A549 (cell line): ENCODE results near the gene ZRANB3. TPM values are rescaled to one million over a fixed set of nuclear protein-coding genes. Genes with fewer than 3 reads are reported as not detected.
A peak's percentile ranks its signal among the peaks of the same experiment; 100 is the strongest.

Source experiments
- BHLHE40 ChIP-seq: IDR thresholded peaks from 2 replicates; pipeline ENCODE4 v1.6.1; 2012; ENCODE audit warnings: low read depth, low read length, inconsistent platforms
- CBX2 ChIP-seq: fragments of 200-600 bp; sonication (generic); IDR thresholded peaks from 2 replicates; pipeline ENCODE4 v1.6.1; 2016; ENCODE audit warnings: low read depth, mild to moderate bottlenecking, borderline replicate concordance
- CBX8 ChIP-seq: fragments of 200-600 bp; sonication (generic); IDR thresholded peaks from 2 replicates; pipeline ENCODE4 v1.6.1; 2016
- CHD2 ChIP-seq: fragments of 150-350 bp; IDR thresholded peaks from 2 replicates; pipeline ENCODE4 v1.6.1; 2014; ENCODE audit warnings: low read length; ENCODE audit not compliant: partially characterized antibody
- E2F6 ChIP-seq: IDR thresholded peaks from 2 replicates; pipeline ENCODE4 v1.6.1; 2012; ENCODE audit warnings: low read depth, borderline replicate concordance
- EHF ChIP-seq: fragments of 250-450 bp; sonication (Bioruptor Pico); IDR thresholded peaks from 2 replicates; pipeline ENCODE4 v1.5.0; 2020; ENCODE audit warnings: mild to moderate bottlenecking
- EHMT2 ChIP-seq: fragments of 200-600 bp; sonication (generic); IDR thresholded peaks from 2 replicates; pipeline ENCODE4 v1.6.1; 2016; ENCODE audit warnings: antibody characterized with exemption, low read depth, mild to moderate bottlenecking, moderate library complexity
- EP300 ChIP-seq, 2 experiments: fragments of >200 bp; sonication (Bioruptor Twin); formaldehyde crosslinking; IDR thresholded peaks; 2 replicates in 1 of 2; 3 replicates in 1 of 2; pipeline ENCODE4 v1.6.1; 2016 to 2017
- ESRRA ChIP-seq: fragments of 150-350 bp; IDR thresholded peaks from 2 replicates; pipeline ENCODE4 v1.6.1; 2014; ENCODE audit warnings: mild to moderate bottlenecking, low read length, borderline replicate concordance
- GATA3 ChIP-seq: IDR thresholded peaks from 2 replicates; pipeline ENCODE4 v1.6.1; 2012; ENCODE audit warnings: borderline replicate concordance
- HES2 ChIP-seq: fragments of >200 bp; sonication (Bioruptor Twin); formaldehyde crosslinking; IDR thresholded peaks from 2 replicates; pipeline ENCODE4 v1.6.1; 2016
- HEYL ChIP-seq: fragments of 250-450 bp; sonication (Bioruptor Pico); IDR thresholded peaks from 2 replicates; pipeline ENCODE4 v1.8.0; 2021; ENCODE audit warnings: mild to moderate bottlenecking, moderate library complexity
- HOXA7 ChIP-seq: fragments of 250-450 bp; sonication (Bioruptor Pico); IDR thresholded peaks from 2 replicates; pipeline ENCODE4 v1.5.0; 2020; ENCODE audit warnings: mild to moderate bottlenecking, moderate library complexity
- KDM1A ChIP-seq: fragments of 200-600 bp; sonication (generic); IDR thresholded peaks from 2 replicates; pipeline ENCODE4 v1.6.1; 2016; ENCODE audit warnings: low read depth, mild to moderate bottlenecking
- KDM5A ChIP-seq: fragments of 200-600 bp; sonication (generic); IDR thresholded peaks from 2 replicates; pipeline ENCODE4 v1.6.1; 2016; ENCODE audit warnings: antibody characterized with exemption, mild to moderate bottlenecking
- MYC ChIP-seq: IDR thresholded peaks from 2 replicates; pipeline ENCODE4 v1.6.1; 2012; ENCODE audit warnings: mild to moderate bottlenecking, inconsistent platforms, low read length, improper control_type of control experiment, borderline replicate concordance
- NFE2L2 ChIP-seq: fragments of 150-350 bp; conservative IDR thresholded peaks from 2 replicates; pipeline ENCODE4 v1.6.1; 2014; ENCODE audit warnings: low read length
- POLR2A ChIP-seq: IDR thresholded peaks from 2 replicates; pipeline ENCODE4 v1.6.1; 2012; ENCODE audit warnings: mild to moderate bottlenecking, low read length
- RAD21 ChIP-seq, 2 experiments: fragments of >200 bp in 1 of 2; sonication (Bioruptor Twin) in 1 of 2; formaldehyde crosslinking in 1 of 2; IDR thresholded peaks in 1 of 2; conservative IDR thresholded peaks in 1 of 2; 2 replicates in 1 of 2; 3 replicates in 1 of 2; pipeline ENCODE4 v1.6.1; 2012 to 2018; ENCODE audit warnings: inconsistent platforms in 1 of 2
- RCOR1 ChIP-seq: fragments of 150-350 bp; IDR thresholded peaks from 2 replicates; pipeline ENCODE4 v1.6.1; 2014; ENCODE audit warnings: antibody characterized with exemption, low read length, low read depth
- REST ChIP-seq: fragments of 200-600 bp; sonication (generic); IDR thresholded peaks from 2 replicates; pipeline ENCODE4 v1.6.1; 2016; ENCODE audit warnings: antibody characterized with exemption, mild to moderate bottlenecking, moderate library complexity
- RFX5 ChIP-seq: fragments of 450-650 bp; IDR thresholded peaks from 2 replicates; pipeline ENCODE4 v1.7.1; 2014; ENCODE audit warnings: antibody characterized with exemption, mild to moderate bottlenecking, moderate library complexity
- RNF2 ChIP-seq: fragments of 200-600 bp; sonication (generic); IDR thresholded peaks from 2 replicates; pipeline ENCODE4 v1.6.1; 2016; ENCODE audit warnings: low read depth, mild to moderate bottlenecking, antibody characterized with exemption, moderate library complexity, borderline replicate concordance
- TP53 ChIP-seq: fragments of 250-450 bp; sonication (Bioruptor Pico); IDR thresholded peaks from 2 replicates; pipeline ENCODE4 v1.5.0; 2021; ENCODE audit warnings: mild to moderate bottlenecking, moderate library complexity
- USF2 ChIP-seq: fragments of 450-650 bp; IDR thresholded peaks from 2 replicates; pipeline ENCODE4 v1.6.1; 2014; ENCODE audit warnings: antibody characterized with exemption
- ZC3H11A ChIP-seq: fragments of 450-650 bp; IDR thresholded peaks from 2 replicates; pipeline ENCODE4 v1.6.1; 2014; ENCODE audit warnings: antibody characterized with exemption, mild to moderate bottlenecking
- ZFP36 ChIP-seq: fragments of 450-650 bp; IDR thresholded peaks from 2 replicates; pipeline ENCODE4 v1.6.1; 2014; ENCODE audit warnings: borderline replicate concordance; ENCODE audit not compliant: partially characterized antibody
- ZSCAN20 ChIP-seq: fragments of 250-450 bp; sonication (Bioruptor Pico); IDR thresholded peaks from 2 replicates; pipeline ENCODE4 v1.8.0; 2022; ENCODE audit warnings: mild to moderate bottlenecking, moderate library complexity
- polyA plus RNA-seq, 4 experiments: library from polyadenylated mRNA; depleted of rRNA in 3 of 4; stranded (reverse); fragments of >200 nt; fragmentation: RNase III in 1 of 4; extraction: RNeasy Plus Mini Kit Qiagen cat#74134 plus additional on column Dnase treatment in 1 of 4; gene quantifications; 2 replicates in 3 of 4; 3 replicates in 1 of 4; pipeline ENCODE4 v1.2.3, GENCODE V29; 2011 to 2017

ZRANB3 gene
- polyA plus RNA-seq, 2 of the 4 experiments (the other 2 are of a cell fraction), result 6.2 to 12.4 TPM

GRCh38 chr2:135530313-135531230 is at the start of gene ZRANB3 (continued):
- TF ChIP-seq REST (peak; percentile 81), CBX8 (no peak), CBX2 (no peak), ZC3H11A (no peak), HOXA7 (no peak), EP300 (IDR thresholded peaks at IDR 0.05) (no peak), EHMT2 (no peak), ZFP36 (no peak), ESRRA (no peak), KDM5A (peak; percentile 44), MYC (peak; percentile 78), RFX5 (no peak), POLR2A (peak; percentile 44), GATA3 (no peak), RNF2 (no peak), HES2 (no peak), RCOR1 (no peak), HEYL (CRISPR knock-in tag) (no peak), KDM1A (no peak), RAD21 (conservative IDR thresholded peaks at IDR 0.05 in 1 of 2, IDR thresholded peaks at IDR 0.05 in 1 of 2) (no peak), CHD2 (peak; percentile 90), E2F6 (peak; percentile 92), USF2 (peak; percentile 37), TP53 (CRISPR knock-in tag) (no peak), BHLHE40 (no peak), ZSCAN20 (CRISPR knock-in tag) (no peak), EHF (no peak), NFE2L2 (no peak)
